DMS79 treated with DMSO at 0.1 percent for 48 hours (cell line): ENCODE data around the gene DAPK2.
A peak's percentile ranks its signal among the peaks of the same experiment; 100 is the strongest.
"Not testable (repeated sequence)": the region's sequence is repeated elsewhere in the genome, so short reads cannot be mapped to it uniquely, and the experiment has no call there.

Experiments used
- DNase-seq: peaks from one replicate; lab custom pipeline; 2025; lab: John Stamatoyannopoulos, UW

Gene DAPK2

GRCh38 chr15:63972801-63973200, 73.5 kb downstream of the DAPK2 start:
- no peak for DNase-seq

DNA sequence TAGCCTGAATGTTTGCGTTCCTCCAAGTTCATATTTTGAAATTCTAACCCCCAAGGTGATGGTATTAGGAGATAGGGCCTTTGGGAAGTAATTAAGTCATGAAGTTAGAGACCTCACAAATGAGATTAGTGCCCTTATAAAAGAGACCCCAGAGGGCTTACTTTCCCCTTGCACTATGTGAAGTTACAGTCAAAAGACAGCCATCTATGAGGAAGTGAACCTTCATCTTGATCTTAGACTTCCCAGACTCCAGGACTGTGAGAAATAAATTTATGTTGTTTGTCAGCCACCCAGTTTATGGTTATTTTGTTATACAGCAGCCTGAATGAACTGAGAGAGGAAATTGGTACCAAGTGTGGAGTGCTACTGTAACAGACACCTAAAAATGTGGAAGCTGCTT, 74.4 kb downstream of the DAPK2 start:
- DNase-seq = no peak

GRCh38 chr15:63971427-63971805, 74.9 kb downstream of the DAPK2 start:
- no peak for DNase-seq

DNA sequence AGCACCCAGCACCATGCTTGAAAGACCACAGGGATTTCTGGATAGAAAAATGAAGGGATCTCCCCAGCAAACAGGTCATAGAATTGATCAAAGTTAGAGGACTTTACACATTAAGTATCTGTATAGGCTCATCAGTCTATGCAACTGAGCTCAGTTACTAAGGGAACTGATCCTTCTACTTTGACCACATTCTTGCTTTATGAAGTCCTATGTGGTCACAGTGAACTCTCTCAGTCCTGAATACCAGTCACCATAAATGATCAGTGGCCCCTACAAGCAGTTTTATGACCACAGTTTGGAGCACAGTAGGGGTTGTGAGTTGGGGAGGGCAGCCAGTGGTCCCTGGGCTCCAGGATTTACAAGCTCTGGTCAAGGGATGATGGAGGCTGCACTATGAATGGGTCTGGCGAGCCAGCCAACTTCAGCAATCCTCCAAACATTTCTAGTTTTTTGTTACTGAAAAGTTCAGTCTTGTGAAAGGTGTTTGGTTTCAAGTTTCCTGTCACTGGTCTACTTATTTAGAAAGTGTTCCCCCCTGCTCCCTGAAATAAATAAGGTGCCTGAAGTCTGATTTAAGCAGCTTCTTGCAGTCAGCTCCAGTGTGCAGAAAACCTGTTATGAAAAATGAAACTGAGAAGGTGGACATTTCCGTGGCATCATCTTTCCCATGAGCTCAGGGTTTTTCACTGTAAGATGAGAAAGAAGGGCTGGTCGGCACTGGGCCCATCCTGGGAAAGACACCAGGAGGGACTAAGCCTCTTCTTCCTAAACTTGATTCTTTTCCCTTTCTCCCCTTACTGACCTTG, 75.5 kb downstream of the DAPK2 start:
- DNase-seq = no peak

DNA sequence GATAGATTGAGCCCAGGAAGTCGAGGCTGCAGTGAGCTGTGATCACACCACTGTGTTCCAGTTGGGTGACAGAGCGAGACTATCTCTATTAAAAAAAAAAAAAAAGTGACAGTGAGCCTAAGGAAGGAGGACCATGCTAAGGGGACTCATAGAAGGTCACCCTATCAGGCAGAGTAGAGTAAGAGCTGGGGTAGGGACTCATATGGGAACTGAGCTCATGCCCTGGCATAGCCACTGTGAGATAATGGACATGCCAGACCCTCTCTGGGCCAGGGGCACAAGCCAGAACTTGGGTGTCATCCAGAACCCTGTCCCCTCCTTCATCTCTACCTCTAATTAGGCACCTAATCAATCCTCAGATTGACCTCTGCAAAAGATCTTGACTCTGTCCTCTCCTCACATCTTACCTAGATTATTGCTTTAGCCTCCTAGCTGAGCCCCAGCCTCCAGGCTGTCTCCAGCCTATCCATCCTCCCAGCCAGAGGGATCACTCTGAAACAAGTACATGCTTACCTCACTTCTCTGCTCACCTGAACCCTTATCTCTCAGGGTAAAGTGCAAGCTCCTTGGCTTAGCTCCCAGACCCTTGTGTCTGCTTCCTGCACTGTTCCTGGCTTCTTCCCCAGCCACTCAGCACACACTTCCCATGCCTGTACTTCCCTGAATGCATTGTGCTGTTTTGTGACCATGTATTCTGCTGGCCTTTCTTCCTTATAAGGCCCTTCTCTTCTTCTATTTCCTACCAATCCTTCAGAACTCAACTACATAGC, 76.4 kb downstream of the DAPK2 start:
- peak; percentile 49 for DNase-seq

DNA sequence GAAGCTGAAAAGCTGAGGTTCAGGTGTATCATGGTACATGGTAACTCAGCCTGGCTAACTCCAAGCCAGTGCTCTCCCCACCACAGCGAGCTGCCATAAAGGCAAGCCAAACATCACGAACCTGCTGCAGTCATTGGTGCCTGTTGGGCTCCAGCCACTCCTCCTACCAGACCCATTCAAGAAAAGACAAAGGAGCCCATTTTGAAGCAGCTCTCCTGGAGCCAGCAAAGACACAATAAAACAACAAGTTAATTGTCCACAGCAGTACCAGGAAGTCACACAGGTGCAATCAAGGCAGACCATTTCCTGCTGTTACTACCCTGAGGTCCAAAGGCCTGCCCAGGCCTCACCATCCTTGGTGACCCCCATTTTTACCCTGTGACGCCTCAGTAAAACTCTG, 77.6 kb downstream of the DAPK2 start:
- DNase-seq = no peak

GRCh38 chr15:63968122-63968524, 78.2 kb downstream of the DAPK2 start:
- DNase-seq = no peak

DNA sequence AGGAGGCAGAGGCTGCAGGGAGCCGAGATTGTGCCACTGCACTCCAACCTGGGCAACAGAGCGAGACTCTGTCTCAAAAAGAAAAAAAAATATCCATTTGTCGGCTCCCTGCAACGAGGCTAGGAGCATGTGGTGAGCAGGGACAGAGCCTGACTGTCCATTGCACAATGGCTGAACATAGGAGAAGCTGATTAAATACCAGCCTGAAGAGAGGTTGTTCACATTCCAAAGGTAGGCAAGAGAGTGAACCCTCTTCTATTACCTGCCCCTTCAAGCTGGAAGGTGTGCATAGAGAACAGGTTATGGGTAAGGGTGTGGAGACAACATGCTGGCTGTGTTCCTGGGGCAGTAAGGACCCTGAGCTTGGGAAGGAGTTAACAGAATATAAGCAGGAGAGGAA, 78.7 kb downstream of the DAPK2 start:
- DNase-seq = no peak

DNA sequence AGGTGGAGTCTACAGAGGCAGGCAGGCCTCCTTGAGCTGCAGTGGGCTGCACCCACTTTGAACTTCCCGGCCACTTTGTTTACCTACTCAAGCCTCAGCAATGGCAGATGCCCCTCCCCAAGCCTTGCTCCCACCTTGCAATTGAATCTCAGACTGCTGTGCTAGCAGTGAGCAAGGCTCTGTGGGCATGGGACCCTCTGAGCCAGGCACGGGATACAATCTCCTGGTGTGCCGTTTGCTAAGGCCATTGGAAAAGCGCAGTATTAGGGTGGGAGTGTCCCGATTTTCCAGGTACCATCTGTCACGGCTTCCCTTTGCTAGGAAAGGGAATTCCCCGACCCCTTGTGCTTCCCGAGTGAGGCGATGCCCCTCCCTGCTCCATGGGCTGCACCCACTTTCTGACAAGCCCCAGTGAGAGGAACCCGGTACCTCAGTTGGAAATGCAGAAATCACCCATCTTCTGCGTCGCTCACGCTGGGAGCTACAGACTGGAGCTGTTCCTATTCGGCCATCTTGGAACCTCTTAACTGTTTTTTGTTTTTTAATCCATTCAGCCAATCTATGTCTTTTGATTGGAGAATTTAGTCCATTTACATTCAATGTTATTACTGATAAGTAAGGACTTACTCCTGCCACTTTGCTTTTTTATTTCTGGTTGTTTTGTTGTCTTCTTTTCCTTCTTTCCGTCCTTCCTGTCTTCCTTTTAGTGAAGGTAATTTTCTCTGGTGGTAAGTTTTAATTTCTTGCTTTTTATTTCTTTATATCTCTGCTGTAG, 83.2 kb downstream of the DAPK2 start:
- not testable (repeated sequence) for DNase-seq

DNA sequence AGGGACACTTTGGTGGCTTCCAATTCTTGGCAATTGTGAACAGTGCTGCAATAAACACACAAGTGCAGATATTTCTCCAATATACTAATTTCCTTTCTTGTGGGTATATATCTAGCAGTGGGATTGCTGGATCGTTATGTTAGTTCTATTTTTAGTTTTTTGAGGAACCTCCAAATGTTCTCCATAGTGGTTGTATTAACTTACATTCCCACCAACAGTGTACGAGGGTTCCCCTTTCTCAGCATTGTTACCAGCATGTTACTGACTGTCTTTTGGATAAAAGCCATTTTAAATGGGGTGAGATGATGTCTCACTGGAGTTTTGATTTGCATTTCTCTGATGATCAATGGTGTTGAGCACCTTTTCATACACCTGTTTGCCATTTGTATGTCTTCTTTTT, 92.8 kb downstream of the DAPK2 start:
- no peak for DNase-seq

- DNase-seq = no peak
These were observed 95.3 kb downstream of the DAPK2 start for GRCh38 chr15:63950911-63951481.

GRCh38 chr15:63948971-63949370, 97.3 kb downstream of the DAPK2 start:
- DNase-seq = no peak

DNA sequence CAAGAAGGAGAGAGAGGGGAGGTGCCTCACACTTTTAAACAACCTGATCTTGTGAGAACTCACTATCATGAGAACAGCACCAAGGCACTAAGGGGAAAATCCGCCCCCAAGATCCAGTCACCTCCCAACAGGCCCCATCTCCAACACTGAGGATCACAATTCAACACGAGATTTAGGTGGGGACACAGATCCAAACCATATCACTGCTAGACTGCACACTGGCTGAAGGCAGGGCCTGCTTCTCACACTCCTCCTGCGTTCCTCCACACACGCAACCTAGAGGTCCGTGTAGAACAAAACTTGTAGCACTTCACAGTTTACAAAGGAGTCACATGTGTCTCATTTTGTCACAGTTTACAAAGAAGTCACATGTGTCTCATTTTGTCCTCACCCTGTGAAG, 97.8 kb downstream of the DAPK2 start:
- no peak for DNase-seq

DNA sequence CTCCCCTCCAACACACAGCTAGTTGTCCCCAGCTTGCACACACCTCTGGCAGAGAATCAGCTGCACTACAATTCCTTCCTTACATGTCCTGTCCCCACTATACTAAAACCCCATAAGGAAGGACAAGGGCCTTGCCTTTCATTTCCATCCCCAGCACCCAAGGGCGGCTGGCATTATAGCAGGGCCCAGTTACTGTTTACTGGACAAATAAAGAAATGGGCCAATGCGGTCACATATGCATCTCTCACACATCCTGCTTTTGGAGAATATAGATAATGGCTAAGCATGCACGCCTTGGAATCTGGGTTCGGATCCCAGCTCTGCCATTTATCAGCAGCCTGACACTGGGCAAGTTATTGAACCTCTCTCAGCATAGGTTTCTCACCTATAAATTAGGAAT, 99.1 kb downstream of the DAPK2 start:
- DNase-seq = no peak

- DNase-seq = no peak
These were observed 99.7 kb downstream of the DAPK2 start for GRCh38 chr15:63946524-63947065.

- no peak for DNase-seq
These were observed 100.4 kb downstream of the DAPK2 start for GRCh38 chr15:63945838-63946298.

DNA sequence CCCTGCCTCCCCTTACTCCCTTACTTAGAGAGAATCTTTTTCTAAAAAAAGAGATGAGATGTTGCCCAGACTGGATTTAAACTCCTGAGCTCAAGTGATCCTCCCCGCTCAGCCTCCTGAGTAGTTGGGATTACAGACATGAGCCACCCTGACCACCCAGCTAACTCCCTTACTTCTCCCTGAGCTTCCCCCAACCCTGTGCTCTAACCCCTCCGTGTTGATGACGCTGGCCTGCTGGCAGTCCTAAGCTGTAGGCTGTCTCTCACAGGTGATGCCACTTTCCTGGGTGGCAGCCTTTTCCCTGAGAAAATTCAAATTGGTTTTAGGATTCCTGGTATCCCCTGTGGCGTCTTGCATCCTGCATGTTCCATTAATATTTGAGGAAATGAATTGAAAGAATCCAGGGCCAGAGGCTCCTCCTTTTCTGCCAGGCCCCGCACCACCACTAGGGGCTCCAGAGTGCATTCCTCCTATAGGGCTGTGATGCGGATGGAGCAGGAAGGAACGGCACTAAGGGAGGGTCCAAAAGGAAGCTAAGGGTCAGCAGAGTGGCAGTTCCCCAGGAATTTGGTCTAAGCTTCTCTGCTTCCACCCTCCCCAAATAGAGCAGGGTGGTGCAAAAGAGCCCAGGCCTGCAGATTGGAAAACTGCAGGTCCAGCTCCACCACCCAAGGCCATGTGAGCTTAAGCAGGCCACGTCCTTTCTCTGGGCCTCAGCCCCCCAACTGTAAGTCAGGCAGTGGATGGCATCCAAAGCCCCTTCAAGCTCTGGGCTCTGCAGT, 101.1 kb downstream of the DAPK2 start:
- DNase-seq = no peak

DNA sequence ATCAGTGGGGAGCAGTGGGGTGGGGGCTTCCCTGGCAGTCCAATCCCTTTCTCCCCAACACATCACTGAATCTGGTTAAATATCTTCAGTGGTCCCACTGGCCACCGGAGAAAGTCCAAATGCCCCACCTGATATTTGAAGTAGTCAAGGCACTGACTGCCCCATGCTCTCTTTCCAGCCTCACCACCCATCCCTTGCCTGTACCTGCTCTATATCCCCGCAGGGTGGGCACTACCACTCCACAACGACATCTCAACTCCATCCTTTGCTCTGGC, 101.7 kb downstream of the DAPK2 start:
- DNase-seq = no peak

GRCh38 chr15:63943829-63944680, 102.2 kb downstream of the DAPK2 start:
- DNase-seq = no peak
